Urothelium cell line (cell line): ENCODE results near the gene BNIP1.

Source experiments
- DNase-seq: peaks from one replicate; pipeline ENCODE4 v3.0.0; 2011; ENCODE audit warnings: low spot score, mixed read lengths
- FAIRE-seq: peaks from 2 replicates; lab custom pipeline; 2011; peaks lifted over from hg19 to GRCh38; lab: Jason Lieb, UNC

BNIP1 gene

GRCh38 chr5:173163219-173163618, 18.9 kb downstream of the BNIP1 start:
- DNase-seq, result no peak
- FAIRE-seq, result no peak

DNA sequence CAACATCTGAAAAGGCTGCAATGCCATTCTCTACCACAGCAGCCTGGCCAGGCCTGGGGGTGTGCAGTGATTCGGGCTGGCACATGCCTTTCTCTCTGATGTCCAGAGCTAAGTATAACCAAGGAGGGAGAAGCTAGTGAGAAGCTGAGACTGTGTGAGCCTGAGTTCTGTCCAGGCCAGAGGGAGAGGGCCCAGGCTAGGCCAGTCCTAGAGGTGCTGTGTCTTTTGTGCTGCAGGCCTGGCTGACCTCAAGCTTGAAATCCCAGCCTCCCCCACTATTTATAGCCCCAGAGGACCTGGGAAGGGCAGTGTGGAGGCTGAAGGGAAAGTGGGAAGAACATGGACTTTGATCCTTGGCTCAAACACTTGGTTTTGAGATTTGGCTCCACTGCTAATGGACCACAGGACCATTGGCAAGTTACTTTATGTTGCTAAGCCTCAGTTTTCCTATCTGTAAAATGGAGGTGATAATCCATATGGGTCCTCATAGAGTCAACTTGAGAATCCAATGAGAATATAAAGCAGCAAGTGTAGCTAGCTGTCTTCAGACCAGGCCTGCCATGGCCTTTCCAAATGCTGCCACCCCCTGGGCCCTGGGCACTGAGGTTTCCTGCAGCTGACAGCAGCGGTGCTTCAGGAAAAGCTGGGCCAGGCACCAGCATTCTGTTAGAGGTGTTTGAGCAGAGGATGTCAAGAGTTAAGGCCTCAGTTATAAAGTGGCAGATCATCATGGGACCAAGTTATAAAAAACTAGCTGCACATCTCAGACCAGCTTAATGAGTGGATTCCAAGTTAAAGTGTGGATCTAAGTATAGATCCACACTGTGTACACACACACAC, 21.1 kb downstream of the BNIP1 start:
- DNase-seq (no peak), FAIRE-seq (no peak)

DNA sequence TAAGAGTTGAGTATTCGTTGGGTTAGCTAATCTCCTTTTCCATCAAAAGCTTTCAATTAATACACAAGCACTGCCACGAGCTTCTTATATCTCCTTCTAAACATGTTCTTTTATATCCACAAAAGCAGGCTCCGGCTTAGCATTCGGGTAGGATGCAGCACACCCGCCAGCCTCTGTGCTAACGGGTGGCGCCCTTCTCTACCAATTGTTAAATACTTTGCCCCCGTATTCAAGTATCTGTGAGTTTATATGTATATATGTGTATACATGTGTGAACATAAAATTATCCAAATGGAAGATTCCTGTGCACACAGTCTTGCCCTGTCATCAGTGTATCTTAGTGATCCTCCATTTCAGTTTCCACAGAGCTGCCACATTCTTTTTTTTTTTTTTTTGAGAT, 27.8 kb downstream of the BNIP1 start:
- DNase-seq (no peak), FAIRE-seq (no peak)

DNA sequence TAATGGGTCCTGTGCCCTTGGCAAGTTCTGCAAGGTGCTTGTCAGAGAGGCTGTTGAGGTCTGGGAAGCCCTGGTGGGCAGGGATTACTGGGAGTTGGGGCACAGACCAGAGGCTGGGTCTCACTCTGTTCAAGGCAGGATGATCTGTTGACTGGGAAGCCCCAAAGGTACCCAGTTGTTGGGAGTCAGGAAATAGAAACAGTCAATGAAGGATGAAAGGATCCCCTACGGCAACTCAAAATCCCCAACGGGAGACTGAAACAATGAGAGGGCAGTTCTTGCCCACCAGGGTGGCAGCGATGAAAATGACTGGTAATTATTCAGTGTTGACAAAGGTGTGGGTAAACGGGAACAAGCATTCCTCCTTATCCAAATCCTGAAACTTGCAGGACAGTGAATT, 31.2 kb downstream of the BNIP1 start:
- DNase-seq (no peak), FAIRE-seq (no peak)

GRCh38 chr5:173178369-173178910, 34.1 kb downstream of the BNIP1 start:
- no peak for FAIRE-seq
- DNase-seq, result no peak

DNA sequence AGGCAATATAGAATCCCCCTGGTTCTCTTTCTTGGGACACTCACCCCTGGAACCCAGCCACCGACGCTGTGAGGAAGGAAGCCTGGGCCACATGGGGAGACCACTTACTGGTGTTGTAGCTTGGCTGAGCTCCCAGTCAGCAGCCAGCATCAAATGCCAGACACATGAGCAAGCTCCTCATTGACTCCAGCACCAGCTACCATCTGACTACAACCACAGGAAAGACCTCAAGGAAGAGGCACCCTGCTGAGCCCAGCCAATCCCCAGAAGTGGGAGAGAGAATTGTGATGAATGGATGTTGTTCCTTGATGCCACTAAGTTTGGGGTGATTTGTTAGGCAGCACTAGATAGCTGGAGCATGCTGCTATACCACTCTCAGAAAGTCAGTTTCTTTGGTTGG, 36.0 kb downstream of the BNIP1 start:
- DNase-seq, result no peak
- no peak for FAIRE-seq

DNA sequence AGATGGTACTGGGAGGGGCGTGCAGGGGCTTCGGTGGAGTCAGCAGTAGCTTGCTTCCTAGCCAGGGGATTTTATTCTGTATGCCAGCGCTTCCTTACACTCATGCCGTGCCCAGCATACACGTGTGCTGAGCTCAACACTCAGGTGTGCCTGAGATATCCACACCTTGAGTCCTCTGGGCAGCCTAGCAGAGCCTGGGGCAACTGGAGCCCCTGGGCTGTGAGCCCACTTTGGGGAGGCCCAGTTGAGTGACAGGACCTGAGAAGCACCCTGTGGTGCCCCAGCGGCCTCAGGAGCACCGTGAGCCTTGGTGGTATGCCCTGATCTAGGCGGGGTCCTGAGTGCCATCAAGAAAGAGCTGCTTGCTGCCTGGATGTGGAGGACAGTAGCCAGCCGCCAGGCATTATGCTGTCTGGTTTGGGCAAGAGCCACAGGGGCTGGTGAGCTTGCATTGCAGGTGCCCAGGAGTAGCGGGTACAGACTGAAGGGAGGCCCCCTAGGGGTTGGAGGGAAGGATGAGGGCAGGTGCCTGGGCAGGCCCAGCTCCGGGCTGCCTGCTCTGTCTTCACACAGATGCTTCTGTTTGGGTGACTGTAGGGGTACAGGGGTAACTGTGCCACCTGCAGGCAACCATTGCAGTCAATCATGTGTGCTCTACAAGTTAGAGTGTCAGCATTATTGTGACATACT, 42.9 kb downstream of the BNIP1 start:
- no peak for FAIRE-seq
- no peak for DNase-seq

- DNase-seq (no peak), FAIRE-seq (no peak)
Observed at GRCh38 chr5:173188280-173188679, 43.9 kb downstream of the BNIP1 start.

GRCh38 chr5:173191015-173191414, 46.7 kb downstream of the BNIP1 start:
- DNase-seq (no peak), FAIRE-seq (no peak)

- FAIRE-seq, result no peak
- DNase-seq, result no peak
Observed at GRCh38 chr5:173191561-173191960, 47.2 kb downstream of the BNIP1 start.

DNA sequence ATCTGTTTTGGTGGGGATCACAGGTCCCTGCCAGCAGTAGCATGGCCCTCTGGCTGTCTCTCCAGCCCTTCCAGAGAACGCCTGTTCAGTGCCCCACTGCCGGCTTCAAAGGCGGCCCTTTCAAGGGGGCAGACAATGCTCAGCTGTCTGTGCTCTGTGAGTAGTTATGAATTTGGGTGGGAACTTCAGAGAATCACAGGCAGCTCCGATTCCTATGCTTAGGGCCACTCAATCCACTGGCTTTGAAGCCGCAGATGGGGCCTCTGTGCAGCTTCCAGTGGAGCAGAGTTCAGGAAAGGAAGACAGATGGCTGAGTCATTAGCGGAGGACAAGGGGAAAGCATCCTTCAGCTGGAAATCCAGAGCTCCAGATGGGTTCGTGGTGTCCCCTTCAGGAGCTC, 48.2 kb downstream of the BNIP1 start:
- FAIRE-seq (no peak), DNase-seq (no peak)

DNA sequence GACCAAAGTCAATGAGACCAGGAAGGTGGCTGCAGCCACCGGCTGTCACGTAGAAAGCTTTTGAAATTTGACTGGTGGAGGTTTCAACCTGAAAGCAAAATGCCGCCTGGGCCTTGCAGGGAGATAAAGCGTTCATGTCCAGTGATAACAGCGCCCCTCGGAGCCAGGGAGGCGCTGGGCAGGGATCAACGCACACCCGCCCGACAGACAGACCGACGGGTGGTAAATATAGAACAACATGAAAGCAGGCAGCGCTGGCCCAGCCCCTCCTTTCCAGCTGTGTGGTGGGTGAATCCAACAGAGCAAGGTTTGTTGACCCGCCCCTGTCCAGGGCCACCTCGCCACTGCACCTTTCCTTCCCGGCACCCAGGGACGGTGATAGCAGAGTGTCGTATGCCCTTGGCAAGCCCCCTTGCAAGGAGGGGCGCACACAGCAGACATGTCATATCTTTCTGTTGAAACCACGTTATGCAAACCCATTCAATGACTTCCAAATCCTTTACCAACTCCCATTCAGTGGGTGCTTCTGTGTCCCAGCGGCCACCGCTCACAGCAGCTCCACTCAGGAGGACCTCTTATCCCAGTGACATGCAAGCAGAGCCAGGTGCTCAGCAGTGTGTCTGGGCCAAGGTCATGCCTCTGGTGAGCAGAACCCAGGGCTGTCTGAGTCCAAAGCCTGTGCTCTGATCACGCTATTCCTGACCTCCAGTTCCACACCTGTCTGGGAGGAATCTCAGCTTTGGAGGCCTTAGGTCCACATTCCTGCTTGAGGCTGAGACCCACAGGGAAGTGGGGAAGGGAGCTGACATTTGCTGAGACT, 52.0 kb downstream of the BNIP1 start:
- DNase-seq (no peak), FAIRE-seq (no peak)

- FAIRE-seq, result no peak
- DNase-seq, result no peak
Observed at GRCh38 chr5:173197375-173197891, 53.1 kb downstream of the BNIP1 start.

- no peak for DNase-seq
- FAIRE-seq, result no peak
Observed at GRCh38 chr5:173198049-173198448, 53.7 kb downstream of the BNIP1 start.

GRCh38 chr5:173200356-173200755, 56.0 kb downstream of the BNIP1 start:
- no peak for FAIRE-seq
- no peak for DNase-seq

DNA sequence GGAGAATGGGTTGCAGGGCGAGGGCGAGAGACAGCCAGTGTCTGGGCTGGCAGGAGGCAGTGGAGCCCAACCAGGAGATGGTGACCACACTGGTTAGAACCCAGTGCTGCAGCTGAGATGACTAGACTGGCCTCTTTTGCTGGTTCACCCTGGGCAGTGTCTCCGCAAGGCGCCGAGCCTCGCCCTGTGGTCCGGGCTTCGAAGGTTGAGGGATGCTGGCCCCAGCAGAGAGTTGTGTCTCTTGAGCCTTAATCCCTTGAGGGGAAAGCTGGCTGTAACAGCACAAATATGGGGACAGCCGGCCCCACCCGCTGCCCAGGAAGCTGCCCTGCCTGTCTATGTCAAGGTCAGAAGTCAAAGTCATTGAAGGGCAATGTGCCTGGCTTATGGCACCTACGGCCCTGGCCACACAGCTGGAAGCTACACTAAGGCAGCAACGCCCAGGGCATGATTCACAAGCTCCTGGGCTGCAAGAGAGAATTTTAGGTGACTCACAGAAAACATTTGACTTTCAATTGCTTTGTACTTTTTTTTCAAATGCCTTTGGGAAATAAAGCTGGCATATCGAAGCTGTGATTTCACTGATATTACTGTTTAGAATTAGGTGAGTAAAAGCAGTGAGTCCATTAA, 57.4 kb downstream of the BNIP1 start:
- FAIRE-seq (peak; percentile 40), DNase-seq (peak; percentile 87)

DNA sequence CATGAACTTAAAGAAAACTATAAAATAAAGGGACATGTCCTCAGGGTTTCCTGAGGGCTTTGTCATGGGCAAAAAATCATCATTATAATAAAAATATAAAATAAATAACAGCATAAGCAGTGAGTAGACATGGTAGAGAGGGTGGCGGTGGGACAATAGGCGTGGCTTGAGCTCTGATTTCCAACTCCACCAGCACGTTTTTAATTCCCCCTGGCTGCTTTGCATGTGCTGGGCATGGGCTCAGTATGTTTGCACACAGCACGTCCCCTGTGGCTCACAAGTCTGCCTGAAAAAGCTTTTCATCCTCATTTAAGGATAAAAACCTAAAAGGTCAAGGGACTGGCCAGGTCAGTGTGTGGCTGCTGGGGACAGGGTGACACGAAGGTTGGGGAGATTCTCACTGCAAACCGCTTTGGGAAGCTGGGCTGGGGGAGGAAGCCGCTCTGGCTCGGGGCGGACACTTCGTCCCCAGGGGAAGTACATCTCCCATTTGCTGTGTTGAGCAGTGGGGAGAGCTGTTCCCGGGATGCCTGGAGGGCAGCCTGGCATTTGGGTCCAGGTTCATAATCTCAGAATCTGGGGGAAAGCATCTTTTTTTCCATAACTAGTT, 58.0 kb downstream of the BNIP1 start:
- FAIRE-seq (no peak), DNase-seq (peak; percentile 23)

DNA sequence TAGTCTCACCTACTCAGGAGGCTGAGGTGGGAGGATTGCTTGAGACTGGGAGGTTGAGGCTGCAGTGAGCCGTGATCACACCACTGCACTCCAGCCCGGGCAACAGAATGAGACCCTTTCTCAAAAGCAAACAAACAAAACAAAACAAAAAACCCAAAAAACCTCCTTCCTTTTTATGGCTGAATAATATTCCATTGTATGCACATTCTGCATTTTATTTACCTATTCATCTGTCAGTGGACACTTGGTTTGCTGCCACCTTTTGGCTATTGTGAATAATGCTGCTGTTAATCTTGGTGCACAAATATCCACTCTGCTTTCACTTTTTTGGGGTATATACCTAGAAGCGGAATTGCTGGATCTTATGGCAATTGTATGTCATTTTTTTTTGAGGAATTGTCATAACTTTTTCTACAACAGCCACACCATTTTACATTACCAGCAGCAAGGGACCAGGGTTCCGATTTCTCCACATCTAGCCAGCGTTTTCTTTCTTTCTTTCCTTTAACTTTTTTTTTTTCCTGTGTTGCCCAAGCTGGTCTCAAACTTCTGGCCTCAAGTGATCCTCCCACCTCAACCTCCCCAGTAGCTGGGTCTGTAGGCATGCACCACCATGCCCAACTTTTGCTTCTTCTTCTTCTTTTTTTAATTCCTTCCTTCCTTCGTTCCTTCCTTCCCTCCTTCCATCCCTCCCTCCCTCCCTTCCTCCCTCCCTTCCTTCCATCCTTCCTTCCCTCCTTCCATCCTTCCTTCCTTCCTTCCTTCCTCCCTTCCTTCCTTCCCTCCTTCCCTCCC, 60.1 kb downstream of the BNIP1 start:
- DNase-seq, result no peak
- peak; percentile 58 for FAIRE-seq

GRCh38 chr5:173205916-173206315, 61.6 kb downstream of the BNIP1 start:
- DNase-seq (no peak), FAIRE-seq (no peak)
